GM12801 (cell line): ENCODE results near the gene FNDC10.

Experiments
- TF ChIP-seq, protein P1 (sequence below): IDR thresholded peaks from one replicate; pipeline ENCODE4 v1.5.1; 2011; ENCODE audit warnings: control low read depth; ENCODE audit not compliant: insufficient read length; ENCODE audit errors: extremely low read depth

Gene FNDC10

DNA sequence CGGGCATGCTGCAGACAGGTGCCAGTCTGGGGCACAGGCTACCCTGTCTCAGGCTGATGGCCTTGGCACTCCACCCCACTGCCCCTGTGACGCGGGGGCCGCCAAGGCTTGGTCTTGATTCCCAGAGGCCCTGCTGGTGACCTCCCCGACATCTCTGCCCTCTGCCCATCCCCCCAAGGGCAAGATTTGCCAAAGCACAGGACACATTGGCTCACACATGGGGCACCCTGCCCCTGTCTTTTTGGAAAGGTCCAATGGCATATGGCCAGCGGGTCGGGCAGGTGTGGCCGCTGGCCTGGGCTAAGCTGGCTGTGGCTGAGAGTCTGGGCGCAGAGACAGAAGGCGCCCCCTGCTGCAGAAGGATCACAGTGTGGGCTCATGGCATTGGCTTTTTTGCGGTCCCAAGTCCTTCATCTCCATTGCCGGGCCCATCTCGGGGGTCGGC, 20.0 kb upstream of the FNDC10 start:
- TF ChIP-seq, protein P1, sequence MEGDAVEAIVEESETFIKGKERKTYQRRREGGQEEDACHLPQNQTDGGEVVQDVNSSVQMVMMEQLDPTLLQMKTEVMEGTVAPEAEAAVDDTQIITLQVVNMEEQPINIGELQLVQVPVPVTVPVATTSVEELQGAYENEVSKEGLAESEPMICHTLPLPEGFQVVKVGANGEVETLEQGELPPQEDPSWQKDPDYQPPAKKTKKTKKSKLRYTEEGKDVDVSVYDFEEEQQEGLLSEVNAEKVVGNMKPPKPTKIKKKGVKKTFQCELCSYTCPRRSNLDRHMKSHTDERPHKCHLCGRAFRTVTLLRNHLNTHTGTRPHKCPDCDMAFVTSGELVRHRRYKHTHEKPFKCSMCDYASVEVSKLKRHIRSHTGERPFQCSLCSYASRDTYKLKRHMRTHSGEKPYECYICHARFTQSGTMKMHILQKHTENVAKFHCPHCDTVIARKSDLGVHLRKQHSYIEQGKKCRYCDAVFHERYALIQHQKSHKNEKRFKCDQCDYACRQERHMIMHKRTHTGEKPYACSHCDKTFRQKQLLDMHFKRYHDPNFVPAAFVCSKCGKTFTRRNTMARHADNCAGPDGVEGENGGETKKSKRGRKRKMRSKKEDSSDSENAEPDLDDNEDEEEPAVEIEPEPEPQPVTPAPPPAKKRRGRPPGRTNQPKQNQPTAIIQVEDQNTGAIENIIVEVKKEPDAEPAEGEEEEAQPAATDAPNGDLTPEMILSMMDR: no peak

DNA sequence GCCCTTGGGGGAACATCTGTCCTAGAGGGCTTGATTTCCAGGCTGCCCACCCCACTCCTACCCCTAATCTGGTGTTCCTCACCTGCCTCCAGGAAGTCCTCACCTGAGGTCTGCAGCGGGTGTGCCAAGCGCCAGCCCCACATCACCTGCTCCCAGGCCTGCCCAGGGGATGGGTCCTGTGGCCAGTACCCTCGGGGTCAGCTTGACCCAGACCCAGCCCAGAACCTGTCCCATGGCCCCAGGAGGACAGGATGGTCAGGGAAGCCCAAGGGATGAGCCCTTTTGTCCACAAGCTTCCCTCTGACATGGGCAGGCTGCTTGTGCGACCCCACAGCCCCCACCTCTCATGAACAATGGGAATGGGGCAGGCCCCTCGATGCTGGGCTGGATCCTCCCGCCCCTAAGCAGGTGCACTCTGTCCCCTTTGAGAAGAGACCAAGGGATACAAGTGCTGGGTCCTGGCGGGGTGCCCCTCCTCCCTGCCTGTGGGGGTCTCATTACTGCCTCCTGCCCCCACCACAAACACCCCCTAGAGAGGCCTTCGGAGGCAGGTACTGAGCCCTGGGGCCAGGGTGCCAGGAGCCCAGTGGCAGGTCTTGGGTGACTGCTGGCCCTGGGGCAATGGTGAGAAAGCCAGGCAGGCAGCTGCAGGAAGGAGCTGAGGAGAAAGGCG, 18.6 kb upstream of the FNDC10 start:
- TF ChIP-seq, protein P1: no peak

DNA sequence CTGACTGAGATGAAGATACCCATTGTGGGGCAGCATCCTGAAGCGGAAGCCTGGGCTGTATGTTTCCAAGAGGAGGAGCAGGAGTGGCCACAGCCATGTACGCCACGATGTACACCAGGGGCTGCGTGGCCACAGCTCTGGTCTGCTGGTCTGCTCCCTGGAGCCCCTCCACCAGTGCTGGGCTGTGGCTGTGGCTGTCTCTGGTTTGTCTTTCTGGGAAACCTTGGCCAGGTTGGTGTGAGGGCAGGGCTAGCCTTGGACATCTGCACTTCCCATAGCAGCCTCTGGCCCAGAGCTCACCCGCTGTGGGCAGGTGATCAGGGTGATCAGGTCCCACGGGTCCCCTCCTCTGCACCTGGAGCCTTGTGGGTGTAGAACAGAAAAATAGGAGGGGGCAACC, 18.0 kb upstream of the FNDC10 start:
- TF ChIP-seq, protein P1: no peak

DNA sequence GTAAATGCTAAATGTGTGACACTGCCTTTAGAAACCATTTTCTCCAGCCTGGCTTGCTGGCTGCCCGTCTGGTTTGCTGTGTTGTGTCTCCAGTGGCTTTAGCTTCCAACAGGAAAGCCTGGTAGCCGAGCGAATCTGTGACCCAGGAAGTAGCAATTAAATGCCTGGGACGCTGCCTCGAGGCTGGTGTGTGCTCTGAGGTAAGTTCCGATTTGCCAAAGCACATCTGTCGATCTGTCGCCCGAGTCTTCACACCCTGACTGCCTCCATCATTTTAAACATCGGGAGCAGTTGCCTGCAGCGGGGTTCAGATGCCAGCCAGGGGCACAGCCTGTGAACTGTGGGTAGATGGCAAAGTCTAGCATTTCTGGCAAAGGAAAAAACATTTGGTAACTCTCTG, 17.6 kb upstream of the FNDC10 start:
- TF ChIP-seq, protein P1: no peak

DNA sequence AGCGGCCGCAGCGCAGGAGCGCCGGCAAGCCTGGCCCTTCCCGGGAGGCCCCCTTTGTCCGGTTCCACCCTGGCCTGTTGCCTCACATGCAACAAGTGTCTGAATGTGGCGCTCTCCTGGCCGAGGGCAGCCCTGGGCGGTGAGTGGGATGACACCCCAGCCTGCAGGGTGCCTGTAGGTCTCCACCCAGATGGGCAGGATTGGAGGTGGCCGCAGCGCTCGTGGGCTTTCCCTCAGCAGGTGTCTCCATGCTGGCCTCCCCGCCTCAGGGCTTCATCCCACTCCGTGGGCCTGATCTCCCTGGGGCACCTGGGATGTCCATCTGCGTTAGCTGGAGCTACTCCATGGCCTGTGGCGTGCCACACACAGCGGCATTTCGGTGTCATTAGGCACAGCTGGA, 16.9 kb upstream of the FNDC10 start:
- TF ChIP-seq, protein P1: no peak

DNA sequence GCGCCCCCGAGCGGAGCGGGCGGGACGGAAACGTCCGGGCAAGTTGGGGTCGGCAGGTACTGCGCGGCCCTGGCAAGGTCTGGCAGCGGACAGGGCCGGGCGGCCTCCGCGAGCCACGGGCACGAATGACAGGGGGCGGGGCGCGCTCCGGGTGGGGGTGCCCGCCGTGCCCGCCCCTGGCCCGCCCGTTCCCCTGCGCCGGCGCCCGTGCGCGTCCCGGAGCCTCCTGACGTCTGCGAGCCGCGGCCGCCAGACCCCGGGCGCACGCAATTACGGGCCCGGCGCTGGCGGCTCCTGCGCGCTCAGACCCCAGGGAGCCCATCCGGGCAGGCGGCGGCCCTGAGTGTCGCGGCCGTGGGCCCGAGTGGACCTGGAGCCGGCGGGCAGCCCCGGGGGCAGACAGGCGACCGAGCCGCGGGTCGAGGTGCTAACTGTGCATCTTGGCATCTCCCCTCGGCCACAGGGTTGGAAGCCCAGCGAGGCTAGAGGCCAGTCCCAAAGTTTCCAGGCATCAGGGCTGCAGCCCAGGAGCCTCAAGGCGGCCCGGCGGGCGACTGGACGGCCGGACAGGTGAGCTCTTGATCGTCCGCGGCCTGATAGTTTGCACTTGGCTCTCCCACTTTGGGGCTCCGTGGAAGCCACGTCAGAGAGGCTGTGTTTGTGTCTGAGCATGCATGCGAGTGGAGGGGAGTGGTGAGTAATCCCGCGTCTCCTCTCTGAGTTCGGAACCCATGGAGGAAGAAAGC, 16.3 kb upstream of the FNDC10 start:
- TF ChIP-seq, protein P1: no peak

DNA sequence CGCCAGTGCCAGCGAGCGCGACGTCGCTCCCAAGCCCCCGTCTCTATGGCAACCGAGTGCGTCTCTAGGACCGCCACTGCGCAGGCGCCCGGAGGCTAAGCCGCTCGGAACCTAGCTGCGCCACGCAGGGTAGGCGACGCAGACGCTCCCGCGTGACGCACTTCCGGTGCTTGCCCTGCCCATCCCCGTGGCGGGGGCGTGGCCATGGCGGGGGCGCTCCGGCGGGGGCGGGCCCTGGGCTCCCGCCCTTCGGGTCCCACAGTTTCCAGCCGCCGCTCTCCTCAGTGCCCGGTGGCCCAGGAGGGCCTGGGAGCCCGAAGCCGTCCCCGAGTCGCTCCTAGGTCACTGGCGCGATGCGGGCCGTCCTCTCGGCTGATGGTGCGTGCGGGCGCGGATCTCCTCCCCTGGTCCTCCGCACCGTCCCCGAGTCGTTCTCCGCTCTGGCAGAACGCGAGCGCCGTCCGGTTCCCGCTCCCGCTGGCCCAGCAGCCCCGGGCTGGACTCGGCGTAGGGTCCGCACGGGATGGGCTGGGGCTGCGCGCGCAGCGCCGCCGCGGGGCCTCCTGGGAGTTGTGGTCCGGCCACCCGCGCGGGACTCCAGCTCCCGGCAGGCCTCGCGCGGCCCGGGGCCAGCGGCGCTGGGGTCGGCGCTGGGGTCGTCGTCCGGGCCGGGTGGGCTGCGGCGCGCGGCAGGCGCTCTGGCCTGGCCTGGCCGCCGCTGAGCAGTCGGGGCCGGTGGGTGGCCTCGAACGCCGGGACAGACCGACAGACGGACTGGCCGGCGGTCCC, 15.5 kb upstream of the FNDC10 start, which contains the start of gene MIB2:
MIB2 (plus strand) TSS at position 245 of the 789 bp plus-strand sequence. CDS start 7,953 bp downstream, outside the sequence.
- TF ChIP-seq, protein P1: no peak
